NB4 (cell line): ENCODE results near the gene IFT25.
A peak's percentile ranks its signal among the peaks of the same experiment; 100 is the strongest.
"Not testable (repeated sequence)": the region's sequence is repeated elsewhere in the genome, so short reads cannot be mapped to it uniquely, and the experiment has no call there.

ENCODE experiments used
- DNase-seq: peaks from one replicate; pipeline ENCODE4 v3.0.0; 2010; ENCODE audit warnings: low read depth
- H3K4me3 ChIP-seq: one replicate; pipeline ENCODE4 v1.5.1; 2011; ENCODE audit warnings: mild to moderate bottlenecking, low read depth, low read length, moderate library complexity
- MYC ChIP-seq: IDR thresholded peaks from 2 replicates; pipeline ENCODE4 v1.6.1; 2011; ENCODE audit warnings: low read depth, low read length
- POLR2A ChIP-seq: IDR thresholded peaks from 2 replicates; pipeline ENCODE4 v1.6.1; 2011; ENCODE audit warnings: mild to moderate bottlenecking; ENCODE audit not compliant: insufficient read length; ENCODE audit errors: extremely low read depth
- TF ChIP-seq, protein P1 (sequence below): IDR thresholded peaks from 2 replicates; pipeline ENCODE4 v1.6.1; 2011; ENCODE audit warnings: low read depth, low read length
- TF ChIP-seq, protein P2 (sequence below): IDR thresholded peaks from one replicate; pipeline ENCODE4 v1.5.1; 2012; ENCODE audit warnings: low read depth, low read length

Gene IFT25

DNA sequence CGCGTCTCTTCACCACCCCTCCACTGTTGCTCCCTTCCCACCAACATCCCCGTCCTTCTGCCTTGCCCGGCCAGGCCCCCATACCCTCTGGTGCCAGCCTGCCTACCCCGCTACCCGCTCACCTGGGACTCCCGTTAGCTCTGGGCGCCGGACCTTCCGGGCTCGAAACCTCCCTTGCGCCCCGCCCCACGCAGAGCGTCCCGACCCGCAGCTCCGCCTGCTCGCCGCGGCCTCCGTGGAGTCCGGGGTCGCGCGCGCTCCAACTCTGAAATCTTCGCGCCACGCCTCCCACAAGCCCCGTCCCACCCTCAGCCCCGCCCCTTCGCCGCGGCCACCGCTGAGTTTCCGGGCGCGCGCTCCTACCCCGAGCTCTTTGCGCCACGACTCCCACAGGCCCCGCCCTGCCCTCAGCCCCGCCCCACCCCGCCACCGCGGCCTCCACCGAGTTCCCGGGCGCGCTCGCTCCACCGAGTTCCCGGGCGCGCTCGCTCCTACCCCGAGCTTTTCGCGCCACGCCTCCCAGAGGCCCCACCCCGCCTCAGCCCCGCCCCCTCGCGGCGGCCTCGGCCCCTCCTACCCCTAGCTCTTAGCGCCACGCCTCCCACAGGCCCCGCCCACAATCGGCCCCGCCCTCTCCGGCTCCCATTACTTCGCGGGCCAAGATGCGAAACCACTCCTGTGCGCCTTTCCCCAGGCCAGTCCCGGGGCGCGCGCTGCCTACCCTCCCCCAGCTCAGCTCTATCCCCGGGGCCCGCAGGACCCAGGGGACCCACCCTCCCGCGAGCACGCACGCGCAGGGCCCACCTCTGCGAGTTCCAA, at the start of gene IFT25:
IFT25 (minus strand) TSS at position 267 of the 819 bp plus-strand sequence. CDS start 5,617 bp downstream, outside the sequence.
- TF ChIP-seq MYC = 0 out of 2 replicates have a peak, but pooled peaks have one; percentile 38
- TF ChIP-seq, protein P1, sequence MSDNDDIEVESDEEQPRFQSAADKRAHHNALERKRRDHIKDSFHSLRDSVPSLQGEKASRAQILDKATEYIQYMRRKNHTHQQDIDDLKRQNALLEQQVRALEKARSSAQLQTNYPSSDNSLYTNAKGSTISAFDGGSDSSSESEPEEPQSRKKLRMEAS = peak; percentile 10; the same call in 1 of the 2 replicates
- TF ChIP-seq, protein P2, sequence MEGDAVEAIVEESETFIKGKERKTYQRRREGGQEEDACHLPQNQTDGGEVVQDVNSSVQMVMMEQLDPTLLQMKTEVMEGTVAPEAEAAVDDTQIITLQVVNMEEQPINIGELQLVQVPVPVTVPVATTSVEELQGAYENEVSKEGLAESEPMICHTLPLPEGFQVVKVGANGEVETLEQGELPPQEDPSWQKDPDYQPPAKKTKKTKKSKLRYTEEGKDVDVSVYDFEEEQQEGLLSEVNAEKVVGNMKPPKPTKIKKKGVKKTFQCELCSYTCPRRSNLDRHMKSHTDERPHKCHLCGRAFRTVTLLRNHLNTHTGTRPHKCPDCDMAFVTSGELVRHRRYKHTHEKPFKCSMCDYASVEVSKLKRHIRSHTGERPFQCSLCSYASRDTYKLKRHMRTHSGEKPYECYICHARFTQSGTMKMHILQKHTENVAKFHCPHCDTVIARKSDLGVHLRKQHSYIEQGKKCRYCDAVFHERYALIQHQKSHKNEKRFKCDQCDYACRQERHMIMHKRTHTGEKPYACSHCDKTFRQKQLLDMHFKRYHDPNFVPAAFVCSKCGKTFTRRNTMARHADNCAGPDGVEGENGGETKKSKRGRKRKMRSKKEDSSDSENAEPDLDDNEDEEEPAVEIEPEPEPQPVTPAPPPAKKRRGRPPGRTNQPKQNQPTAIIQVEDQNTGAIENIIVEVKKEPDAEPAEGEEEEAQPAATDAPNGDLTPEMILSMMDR = no peak
- peak; percentile 52 for TF ChIP-seq POLR2A
- DNase-seq = peak; percentile 95
- peak within 1 kb of the TSS; percentile 81 for H3K4me3 ChIP-seq

DNA sequence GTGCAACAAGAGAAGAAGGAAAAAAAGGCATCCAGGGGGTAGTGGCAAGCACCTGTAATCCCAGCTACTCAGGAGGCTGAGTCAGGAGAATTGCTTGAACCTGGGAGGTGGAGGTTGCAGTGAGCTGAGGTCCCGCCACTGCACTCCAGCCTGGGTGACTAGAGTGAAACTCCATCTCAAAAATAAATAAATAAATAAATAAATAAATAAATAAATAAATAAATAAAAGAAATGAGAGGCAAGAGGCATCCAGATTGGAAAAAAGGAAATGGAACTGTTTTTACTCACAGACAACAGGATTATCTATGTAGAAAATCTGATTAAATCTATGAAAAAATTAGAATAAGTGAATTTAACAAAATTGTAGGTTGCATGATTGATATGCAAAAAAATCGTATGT, 49.0 kb upstream of the IFT25 start:
- not testable (repeated sequence) for DNase-seq

DNA sequence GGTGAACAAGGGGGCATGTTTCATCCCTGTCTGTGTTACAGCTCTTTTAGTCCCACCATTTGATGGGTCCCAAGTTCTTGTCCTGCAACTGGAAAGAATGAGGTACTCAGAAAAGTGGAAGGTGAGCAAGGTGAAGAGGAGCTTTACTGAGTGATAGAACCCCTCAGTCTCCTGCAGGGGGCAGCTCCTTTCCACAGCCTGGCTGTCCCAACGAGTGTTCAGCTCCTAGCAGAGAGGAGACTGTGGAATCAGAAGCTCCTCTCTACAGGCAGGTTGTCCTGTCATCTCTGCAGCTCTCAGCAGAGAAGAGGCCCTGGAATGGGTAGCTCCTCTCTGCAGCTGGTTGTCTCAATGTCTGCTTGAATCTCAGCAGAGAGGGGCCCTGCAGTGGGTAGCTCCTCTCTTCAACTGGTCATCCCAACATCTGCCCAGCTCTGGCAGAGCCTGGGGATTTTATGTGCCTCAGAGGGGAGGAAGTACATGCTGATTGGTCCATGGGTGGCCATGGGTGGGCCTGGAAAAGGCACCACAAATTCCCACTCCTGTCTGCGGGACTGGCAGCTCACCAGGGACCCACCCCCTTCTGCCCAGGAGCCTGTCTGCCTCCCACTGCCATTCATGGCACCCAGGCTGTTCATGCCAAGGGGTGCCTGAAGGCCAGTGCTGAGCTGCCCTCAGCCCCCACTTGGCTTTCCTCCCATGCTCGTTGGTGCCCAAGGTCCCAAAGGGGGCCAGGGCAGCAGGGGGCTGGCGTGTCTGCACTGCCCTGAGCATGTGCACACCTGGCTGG, 46.8 kb upstream of the IFT25 start:
- H3K4me3 ChIP-seq = no peak overlapping the region
- TF ChIP-seq MYC (no peak), POLR2A (no peak)
- TF ChIP-seq, protein P2 = no peak
- TF ChIP-seq, protein P1 = no peak
- no peak for DNase-seq

More for the DNA sequence above, 49.0 kb upstream of the IFT25 start:
- H3K4me3 ChIP-seq = not testable (repeated sequence)

DNA sequence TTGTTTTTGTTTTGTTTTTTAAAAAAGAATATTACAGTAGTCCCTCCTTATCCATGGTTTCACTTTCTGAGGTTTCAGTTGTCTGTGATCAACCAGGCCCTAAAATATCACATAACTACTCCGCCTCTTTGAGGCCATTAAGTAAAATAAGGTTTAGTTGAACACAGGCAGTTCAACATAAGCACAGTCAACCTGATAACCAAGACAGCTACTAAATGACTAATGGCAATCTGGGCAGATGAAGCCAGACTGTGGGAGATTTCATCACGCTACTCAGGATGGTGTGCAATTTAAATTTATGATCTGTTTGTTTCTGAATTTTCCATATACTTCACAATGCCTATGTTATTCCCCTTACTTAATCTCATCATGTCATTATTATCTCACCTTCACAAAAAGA, 42.4 kb upstream of the IFT25 start:
- TF ChIP-seq MYC (no peak), POLR2A (no peak)
- TF ChIP-seq, protein P1 = no peak
- TF ChIP-seq, protein P2 = no peak
- no peak overlapping the region for H3K4me3 ChIP-seq
- no peak for DNase-seq

DNA sequence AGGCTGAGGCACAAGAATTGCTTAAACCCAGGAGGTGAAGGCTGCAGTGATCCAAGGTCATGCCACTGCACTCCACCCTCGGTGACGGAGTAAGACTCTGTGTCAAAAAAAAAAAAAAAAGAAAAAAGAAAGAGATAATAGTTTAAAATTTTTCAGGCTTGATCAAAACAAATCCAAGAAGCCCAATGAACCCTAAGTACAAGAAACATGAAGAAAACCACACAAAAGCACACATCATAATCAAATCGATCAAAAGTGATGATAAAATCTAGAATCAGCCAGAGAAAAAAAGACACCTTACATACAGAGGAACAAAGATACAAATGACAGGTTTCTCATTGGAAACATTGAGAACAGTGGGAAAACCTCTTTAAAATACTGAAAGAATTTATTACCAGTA, 41.0 kb upstream of the IFT25 start:
- H3K4me3 ChIP-seq = no peak overlapping the region
- no peak for DNase-seq
- TF ChIP-seq, protein P2 = no peak
- no peak for TF ChIP-seq MYC
- TF ChIP-seq, protein P1 = no peak
- no peak for TF ChIP-seq POLR2A

DNA sequence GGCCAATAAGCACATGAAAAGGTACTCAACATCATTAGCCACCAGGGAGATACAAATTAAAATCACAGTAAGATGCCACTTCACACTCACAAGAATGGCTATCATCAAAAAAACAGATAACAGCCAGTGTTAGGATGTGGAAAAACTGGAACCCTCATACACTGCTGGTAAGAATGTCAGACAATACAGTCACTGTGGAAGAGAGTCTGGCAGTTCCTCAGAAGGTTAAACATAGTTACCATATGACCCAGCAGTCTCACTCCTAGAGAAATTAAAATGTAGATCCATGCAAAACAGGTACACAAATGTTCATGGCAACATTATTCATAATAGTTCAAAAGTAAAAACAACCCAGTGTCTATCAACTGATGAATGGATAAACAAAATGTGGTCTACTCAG, 39.2 kb upstream of the IFT25 start:
- no peak overlapping the region for H3K4me3 ChIP-seq
- no peak for DNase-seq
- TF ChIP-seq, protein P2 = no peak
- TF ChIP-seq MYC (no peak), POLR2A (no peak)
- TF ChIP-seq, protein P1 = no peak
